GM21381 (cell line): ENCODE measurements around the gene FKBP1B.
"Not testable (repeated sequence)": the region's sequence is repeated elsewhere in the genome, so short reads cannot be mapped to it uniquely, and the experiment has no call there.

ENCODE experiments used
- ATAC-seq: cut with Tn5 transposase; IDR thresholded peaks from one replicate; pipeline ENCODE4 v1.9.1; 2021; ENCODE audit warnings: mild to moderate bottlenecking, moderate library complexity; ENCODE audit not compliant: unreplicated experiment

The FKBP1B gene

DNA sequence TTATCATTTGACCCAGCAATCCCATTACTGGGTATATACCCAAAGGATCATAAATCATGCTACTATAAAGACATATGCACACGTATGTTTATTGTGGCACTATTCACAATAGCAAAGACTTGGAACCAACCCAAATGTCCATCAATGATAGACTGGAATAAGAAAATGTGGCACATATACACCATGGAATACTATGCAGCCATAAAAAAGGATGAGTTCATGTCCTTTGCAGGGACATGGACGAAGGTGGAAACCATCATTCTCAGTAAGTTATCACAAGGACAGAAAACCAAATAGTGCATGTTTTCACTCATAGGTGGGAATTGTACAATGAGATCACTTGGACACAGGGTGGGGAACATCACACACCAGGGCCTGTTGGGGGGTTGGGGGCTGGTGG, 51.2 kb downstream of the FKBP1B start:
- not testable (repeated sequence) for ATAC-seq

DNA sequence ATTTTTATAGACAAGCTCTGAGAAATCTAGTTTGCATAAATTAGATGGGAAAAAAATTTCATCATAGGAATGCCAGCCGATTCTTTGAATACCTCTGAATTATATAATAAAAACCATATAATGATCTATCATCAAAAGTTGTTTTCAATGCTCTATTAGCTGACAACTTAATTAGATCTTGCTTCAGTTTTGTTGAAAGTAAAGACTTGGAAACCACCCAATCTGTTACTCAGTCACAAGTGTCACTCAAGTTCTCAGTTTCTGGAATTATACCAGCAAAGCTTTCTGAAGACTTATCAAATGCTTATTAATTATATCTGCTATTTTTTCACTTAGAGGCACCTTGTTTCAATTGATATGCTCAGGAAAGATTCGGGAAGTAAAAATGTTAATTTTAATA, 52.5 kb downstream of the FKBP1B start:
- ATAC-seq, result no peak

DNA sequence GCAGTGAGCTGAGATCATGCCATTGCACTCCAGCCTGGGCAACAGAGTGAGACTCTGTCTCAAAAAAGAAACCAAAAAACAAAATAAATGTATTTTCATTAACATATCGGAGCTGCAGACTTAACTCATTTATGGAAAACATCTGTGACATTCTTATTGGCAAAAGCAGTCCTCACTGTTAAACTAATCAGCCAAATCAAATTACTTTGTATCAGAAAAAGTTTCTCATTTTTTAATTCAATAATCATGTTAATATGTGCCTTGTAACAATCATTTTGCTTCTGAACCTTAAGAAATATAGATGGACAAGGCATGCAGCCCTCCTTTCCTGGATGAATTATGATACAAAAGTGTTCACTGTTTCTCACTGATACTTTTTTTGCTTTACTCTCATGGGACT, 53.1 kb downstream of the FKBP1B start:
- no peak for ATAC-seq

DNA sequence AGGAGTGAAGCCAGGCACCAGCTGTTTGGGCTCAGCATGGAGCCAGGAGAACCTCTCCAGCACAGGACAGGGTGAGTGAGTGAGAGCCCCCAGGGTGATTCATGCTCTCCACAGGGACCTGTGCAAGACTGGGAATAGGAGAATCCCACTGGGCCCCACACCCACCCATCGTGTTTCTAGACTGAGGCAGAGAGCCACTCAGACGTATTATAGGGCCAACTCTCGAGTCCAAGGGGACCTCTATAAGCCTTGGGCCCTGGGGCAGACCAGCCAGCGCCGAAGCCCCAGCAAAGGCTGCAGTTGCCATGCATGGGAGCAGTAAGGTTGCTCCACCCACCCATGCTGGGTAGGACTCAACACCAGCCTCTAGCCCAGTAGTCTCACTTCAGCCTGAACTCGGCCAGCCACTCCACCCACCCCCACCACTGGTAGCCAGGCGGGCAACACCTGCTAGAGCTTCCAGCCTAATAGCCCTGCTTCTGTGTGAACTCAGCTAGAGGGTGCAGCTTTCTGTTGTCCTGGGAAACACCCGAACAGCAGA, 54.6 kb downstream of the FKBP1B start:
- no peak for ATAC-seq

DNA sequence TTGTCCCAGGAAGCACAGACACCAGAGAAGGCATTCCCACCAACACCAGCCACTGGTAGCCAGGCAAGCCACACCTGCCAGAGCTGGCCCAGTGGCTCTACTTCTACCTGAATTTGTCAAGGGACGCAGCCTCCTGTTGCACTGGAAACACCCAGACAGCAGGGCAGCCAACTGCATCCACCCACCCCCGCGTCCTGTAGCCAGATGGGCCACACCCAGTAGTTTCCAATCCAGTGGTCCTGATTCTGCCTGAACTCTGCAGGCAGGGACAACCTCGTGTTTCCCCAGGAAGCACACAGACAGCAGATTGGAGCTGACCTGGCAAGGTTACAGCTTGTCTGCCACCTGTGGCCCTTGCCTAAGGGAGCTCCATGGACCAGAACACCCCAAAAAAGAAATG, 55.4 kb downstream of the FKBP1B start:
- ATAC-seq, result no peak

DNA sequence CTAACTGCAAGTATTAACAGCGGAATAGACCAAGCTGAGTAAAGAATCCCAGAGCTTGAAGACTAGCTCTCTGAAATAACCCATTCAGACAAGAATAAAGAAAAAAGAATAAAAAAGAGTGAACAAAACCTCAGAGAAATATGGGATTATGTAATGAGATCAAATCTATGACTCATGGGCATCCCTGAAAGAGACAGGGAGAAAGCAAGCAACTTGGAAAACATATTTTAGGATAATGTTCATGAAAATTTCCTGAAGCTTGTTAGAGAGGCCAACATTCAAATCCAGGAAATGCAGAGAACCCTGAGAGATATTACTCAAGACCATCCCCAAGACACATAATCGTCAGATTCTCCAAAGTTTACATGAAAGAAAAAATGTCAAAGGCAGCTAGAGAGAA, 56.3 kb downstream of the FKBP1B start:
- ATAC-seq, result no peak

DNA sequence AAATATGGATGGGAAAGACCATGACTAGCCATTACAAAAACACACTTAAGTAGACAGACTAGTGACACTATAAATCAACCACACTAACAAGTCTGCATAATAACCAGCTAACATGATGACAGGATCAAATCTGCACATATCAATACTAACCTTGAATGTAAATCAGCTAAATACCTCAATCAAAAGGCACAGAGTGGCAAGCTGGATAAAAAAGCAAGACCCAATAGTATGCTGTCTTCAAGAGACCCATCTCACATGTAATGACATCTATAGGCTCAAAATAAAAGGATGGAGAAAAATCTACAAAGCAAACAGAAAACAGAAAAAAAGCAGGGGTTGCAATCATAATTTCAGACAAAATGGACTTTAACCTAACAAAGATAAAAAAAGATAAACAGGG, 57.2 kb downstream of the FKBP1B start:
- ATAC-seq, result no peak

DNA sequence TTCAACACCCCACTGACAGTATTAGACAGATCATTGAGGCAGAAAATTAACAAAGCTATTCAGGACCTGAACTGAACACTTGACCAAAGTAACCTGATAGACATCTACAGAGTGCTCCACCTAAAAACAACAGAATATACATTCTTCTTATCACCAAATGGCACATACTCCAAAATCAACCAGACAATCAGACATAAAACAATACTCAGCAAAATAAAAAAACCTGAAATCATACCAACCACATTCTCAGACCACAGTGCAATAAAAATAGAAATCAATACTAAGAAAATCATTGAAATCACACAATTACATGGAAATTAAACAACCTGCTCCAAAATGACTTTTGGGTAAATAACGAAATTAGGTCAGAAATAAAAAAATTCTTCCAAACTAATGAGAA, 57.8 kb downstream of the FKBP1B start:
- ATAC-seq, result no peak

DNA sequence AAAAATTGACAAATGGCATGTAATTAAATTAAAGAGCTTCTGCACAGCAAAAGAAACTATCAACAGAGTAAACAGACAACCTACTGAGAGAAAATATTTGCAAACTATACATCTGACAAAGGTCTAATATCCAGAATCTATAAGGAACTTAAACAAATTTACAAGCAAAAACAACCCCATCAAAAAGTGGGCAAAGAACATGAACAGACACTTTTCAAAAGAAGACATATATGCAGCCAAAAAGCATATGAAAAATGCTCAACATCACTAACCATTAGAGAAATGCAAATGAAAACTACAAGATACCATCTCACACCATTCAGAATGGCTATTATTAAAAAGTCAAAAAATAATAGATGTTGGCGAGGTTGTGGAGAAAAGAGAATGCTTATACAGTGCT, 59.9 kb downstream of the FKBP1B start:
- ATAC-seq, result not testable (repeated sequence)

DNA sequence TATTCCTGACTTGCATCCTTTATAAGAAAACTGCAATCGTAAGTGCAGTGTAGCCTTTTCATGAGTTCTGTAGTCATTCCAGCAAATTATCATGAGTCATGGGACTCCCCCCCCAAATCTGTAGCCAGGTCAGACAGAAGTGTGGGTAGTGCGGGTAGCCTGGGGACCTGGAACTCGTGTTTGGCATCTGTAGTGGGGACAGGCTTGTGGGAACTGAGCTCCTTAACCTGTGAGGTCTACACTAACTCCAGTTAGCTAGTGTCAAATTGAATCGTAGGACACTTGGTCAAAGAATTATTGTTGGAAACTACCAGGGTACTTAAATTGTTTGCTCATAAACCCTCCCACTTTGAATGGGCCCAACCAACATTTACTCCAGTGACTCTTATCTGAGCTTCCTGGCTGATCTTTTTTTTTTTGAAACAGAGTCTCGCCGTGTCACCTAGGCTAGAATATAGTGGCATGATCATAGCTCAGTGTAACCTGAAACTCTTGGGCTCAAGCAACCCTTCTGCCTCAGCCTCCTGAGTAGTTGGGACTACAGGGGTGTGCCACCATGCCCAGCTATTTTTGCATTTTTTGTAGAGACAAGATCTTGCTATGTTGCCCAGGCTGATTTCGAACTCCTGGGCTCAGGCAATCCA, 61.2 kb downstream of the FKBP1B start:
- ATAC-seq, result no peak

DNA sequence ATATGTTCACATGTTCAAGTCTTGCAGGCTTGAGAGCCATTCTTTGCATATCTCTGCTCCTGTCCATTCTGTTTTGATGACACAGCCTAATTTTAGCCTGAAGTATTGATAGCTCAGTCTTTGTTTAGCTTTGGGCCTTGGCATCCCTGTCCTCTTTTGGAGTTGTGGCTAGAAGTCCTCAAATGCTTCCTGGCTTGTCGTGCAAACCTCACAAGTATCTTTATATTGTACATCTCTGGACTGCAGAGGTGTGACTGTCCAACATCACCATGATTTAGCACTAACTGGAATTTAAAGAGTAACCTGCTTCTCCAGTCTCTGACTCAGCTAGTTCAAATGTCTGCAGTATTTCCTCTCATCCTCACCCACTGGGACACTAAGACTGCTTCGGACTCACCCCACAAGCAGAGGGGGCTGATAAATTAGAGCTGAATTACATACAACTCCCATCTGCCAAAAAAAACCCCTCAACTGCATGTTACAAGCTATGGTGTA, 61.9 kb downstream of the FKBP1B start:
- ATAC-seq, result no peak
